Activated CD4-positive, alpha-beta T cell treated with anti-CD3 and anti-CD28 coated beads for 24 hours (primary cell): Measurements from ENCODE around the gene ZNF440.
"Not testable (repeated sequence)": the region's sequence is repeated elsewhere in the genome, so short reads cannot be mapped to it uniquely, and the experiment has no call there.

Experiments used
- DNase-seq, 2 donors: peaks; one replicate each; pipeline ENCODE4 v3.0.0-alpha.2; 2020; ENCODE audit warnings: low read depth in 2 of 2

The ZNF440 gene

GRCh38 chr19:11828957-11829876, 15.1 kb downstream of the ZNF440 start:
- DNase-seq = not testable (repeated sequence)

- no peak for DNase-seq
Observed at GRCh38 chr19:11832253-11832912, 18.3 kb downstream of the ZNF440 start.

- no peak for DNase-seq
Observed at GRCh38 chr19:11833541-11833940, 19.5 kb downstream of the ZNF440 start.

- not testable (repeated sequence) for DNase-seq
Observed at GRCh38 chr19:11835626-11836066, 21.6 kb downstream of the ZNF440 start.

GRCh38 chr19:11843722-11844121, 29.6 kb downstream of the ZNF440 start:
- DNase-seq = no peak

- not testable (repeated sequence) for DNase-seq
Observed at GRCh38 chr19:11847615-11848014, 33.5 kb downstream of the ZNF440 start.

GRCh38 chr19:11848200-11848593, 34.1 kb downstream of the ZNF440 start:
- no peak for DNase-seq

- peak; percentile 74 to 91 for DNase-seq
Observed at GRCh38 chr19:11848594-11849469, 34.8 kb downstream of the ZNF440 start, which contains the start of gene ZNF439. Gene ZNF439 (plus strand): TSS chr19:11848726. CDS start chr19:11848868, 142 bp downstream.

- DNase-seq = not testable (repeated sequence)
Observed at GRCh38 chr19:11850289-11850688, 36.2 kb downstream of the ZNF440 start.

GRCh38 chr19:11853358-11853757, 39.3 kb downstream of the ZNF440 start:
- DNase-seq = no peak

GRCh38 chr19:11856596-11857250, 42.6 kb downstream of the ZNF440 start:
- no peak for DNase-seq

- no peak for DNase-seq
Observed at GRCh38 chr19:11860721-11861120, 46.6 kb downstream of the ZNF440 start.

GRCh38 chr19:11861301-11861700, 47.2 kb downstream of the ZNF440 start:
- no peak for DNase-seq

- not testable (repeated sequence) for DNase-seq
Observed at GRCh38 chr19:11867766-11868165, 53.7 kb downstream of the ZNF440 start.

- no peak for DNase-seq
Observed at GRCh38 chr19:11868188-11868587, 54.1 kb downstream of the ZNF440 start.

- DNase-seq = no peak
Observed at GRCh38 chr19:11872624-11873023, 58.6 kb downstream of the ZNF440 start.

- DNase-seq = no peak
Observed at GRCh38 chr19:11873762-11874161, 59.7 kb downstream of the ZNF440 start.

- DNase-seq = peak; percentile 18 to 44
Observed at GRCh38 chr19:11879687-11880266, 65.7 kb downstream of the ZNF440 start.

- DNase-seq = no peak
Observed at GRCh38 chr19:11880598-11880997, 66.5 kb downstream of the ZNF440 start.

- peak; percentile 39 to 45 for DNase-seq
Observed at GRCh38 chr19:11881151-11881800, 67.2 kb downstream of the ZNF440 start.
